Measurements from ENCODE around the gene ABHD15.

ABHD15 gene

GRCh38 chr17:29510953-29511352 lies 55.9 kb downstream of the ABHD15 start:
- no peak overlapping the region for H3K4me2 ChIP-seq (ENCODE audit: low read length)
- H3K4me1 ChIP-seq (ENCODE audit: insufficient read depth, low read length, severe bottlenecking): no peaks in the 10 kb centered on the region
- peaks cover 71% of the 10 kb centered on the region for H3K36me3 ChIP-seq (ENCODE audit: insufficient read depth, low read length)
- H3K27ac ChIP-seq (ENCODE audit: low read depth, low read length, poor library complexity, severe bottlenecking): no peak overlapping the region
- no peaks in the 10 kb centered on the region; the same call in 1 of the 2 replicates for H3F3A ChIP-seq (ENCODE audit: insufficient read depth, low read length)
- no peaks in the 10 kb centered on the region for H4K20me1 ChIP-seq (ENCODE audit: insufficient read depth, low read length)
- no peaks in the 10 kb centered on the region for H3K9me3 ChIP-seq (ENCODE audit: low read length)
- no peaks in the 10 kb centered on the region for H3K27me3 ChIP-seq (ENCODE audit: insufficient read depth, low read length)
- no peak overlapping the region for H3K4me3 ChIP-seq (ENCODE audit: low read depth, low read length, poor library complexity, severe bottlenecking)
- TF ChIP-seq EZH2 (IDR thresholded peaks at IDR 0.05; ENCODE audit: borderline replicate concordance, low read length): no peak
- TF ChIP-seq, protein P1, sequence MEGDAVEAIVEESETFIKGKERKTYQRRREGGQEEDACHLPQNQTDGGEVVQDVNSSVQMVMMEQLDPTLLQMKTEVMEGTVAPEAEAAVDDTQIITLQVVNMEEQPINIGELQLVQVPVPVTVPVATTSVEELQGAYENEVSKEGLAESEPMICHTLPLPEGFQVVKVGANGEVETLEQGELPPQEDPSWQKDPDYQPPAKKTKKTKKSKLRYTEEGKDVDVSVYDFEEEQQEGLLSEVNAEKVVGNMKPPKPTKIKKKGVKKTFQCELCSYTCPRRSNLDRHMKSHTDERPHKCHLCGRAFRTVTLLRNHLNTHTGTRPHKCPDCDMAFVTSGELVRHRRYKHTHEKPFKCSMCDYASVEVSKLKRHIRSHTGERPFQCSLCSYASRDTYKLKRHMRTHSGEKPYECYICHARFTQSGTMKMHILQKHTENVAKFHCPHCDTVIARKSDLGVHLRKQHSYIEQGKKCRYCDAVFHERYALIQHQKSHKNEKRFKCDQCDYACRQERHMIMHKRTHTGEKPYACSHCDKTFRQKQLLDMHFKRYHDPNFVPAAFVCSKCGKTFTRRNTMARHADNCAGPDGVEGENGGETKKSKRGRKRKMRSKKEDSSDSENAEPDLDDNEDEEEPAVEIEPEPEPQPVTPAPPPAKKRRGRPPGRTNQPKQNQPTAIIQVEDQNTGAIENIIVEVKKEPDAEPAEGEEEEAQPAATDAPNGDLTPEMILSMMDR (IDR thresholded peaks at IDR 0.05; ENCODE audit: low read length): no peak
- H3K9ac ChIP-seq (ENCODE audit: low read length): no peak overlapping the region
- H2AFZ ChIP-seq (ENCODE audit: low read length): no peak overlapping the region
- no peaks in the 10 kb centered on the region for H3K9me2 ChIP-seq (ENCODE audit: low read depth, low read length)
- no peaks in the 10 kb centered on the region for H3K79me2 ChIP-seq (ENCODE audit: insufficient read depth, low read length)
